Kidney (tissue), 22 donors: Measurements from ENCODE around the gene NMT2. TPM values are rescaled to one million over a fixed set of nuclear protein-coding genes. Genes with fewer than 3 reads are reported as not detected.
A peak's percentile ranks its signal among the peaks of the same experiment; 100 is the strongest.

Experiments
- DNase-seq, 5 donors: peaks; one replicate each; pipeline ENCODE4 v3.0.0-alpha.2; 2013 to 2020
- FAIRE-seq: peaks from 2 replicates; lab custom pipeline; 2012; peaks lifted over from hg19 to GRCh38; lab: Jason Lieb, UNC
- H3K27ac ChIP-seq, 2 donors: one replicate each; pipeline ENCODE4 v1.7.0; 2013; ENCODE audit warnings: low read depth in 2 of 2, low read length in 2 of 2, inconsistent platforms in 1 of 2
- H3K27me3 ChIP-seq: one replicate; pipeline ENCODE4 v1.7.1; 2013; ENCODE audit warnings: low read length, inconsistent platforms; ENCODE audit not compliant: control insufficient read depth, insufficient read depth
- H3K36me3 ChIP-seq, 3 donors: one replicate each; pipeline versions ENCODE4 v1.7.0 to v1.7.1; 2013; ENCODE audit warnings: low read length in 3 of 3, control low read depth in 1 of 3, inconsistent platforms in 1 of 3; ENCODE audit not compliant: insufficient read depth in 3 of 3, control insufficient read depth in 2 of 3
- H3K4me1 ChIP-seq, 3 donors: one replicate each; pipeline versions ENCODE4 v1.7.0 to v1.7.1; 2013; ENCODE audit warnings: low read length in 3 of 3, inconsistent platforms in 1 of 3, low read depth in 1 of 3; ENCODE audit not compliant: control insufficient read depth in 2 of 3, insufficient read depth in 2 of 3
- H3K4me3 ChIP-seq, 3 donors: one replicate each; pipeline versions ENCODE4 v1.7.0 to v1.8.1; 2013; ENCODE audit warnings: low read length in 3 of 3, control low read depth in 1 of 3, inconsistent platforms in 1 of 3
- H3K9ac ChIP-seq, 3 donors: one replicate each; pipeline versions ENCODE4 v1.7.0 to v1.7.1; 2013; ENCODE audit warnings: low read length in 3 of 3, control low read depth in 1 of 3, inconsistent platforms in 1 of 3
- H3K9me3 ChIP-seq, 3 donors: one replicate each; pipeline versions ENCODE4 v1.7.0 to v1.7.1; 2013; ENCODE audit warnings: low read length in 3 of 3, control low read depth in 1 of 3, inconsistent platforms in 1 of 3; ENCODE audit not compliant: control insufficient read depth in 2 of 3, insufficient read depth in 1 of 3
- CTCF ChIP-seq: IDR thresholded peaks from 3 replicates; pipeline ENCODE4 v1.5.1; 2012; ENCODE audit warnings: mild to moderate bottlenecking, moderate library complexity, borderline replicate concordance; ENCODE audit not compliant: insufficient read depth; ENCODE audit errors: extremely low read depth
- intact Hi-C: fragments of 100-400 bp; cut with DNase I; formaldehyde crosslinking; loops from one replicate; pipeline ENCODE4 v1.11.1; 2022
- long read RNA-seq, 10 donors: library from polyadenylated mRNA in 1 of 10; unstranded in 1 of 10; transcript quantifications; one replicate each; pipeline ENCODE4 v2.0.0 and lab custom pipeline, GENCODE V29; 2021 to 2026
- polyA plus RNA-seq: library from polyadenylated mRNA; stranded (reverse); fragments of 350-450 nt; fragmentation: Illumina TruSeq; extraction: RNeasy Lipid Tissue Mini Kit (QIAGEN cat#74804); gene quantifications from one replicate; pipeline ENCODE4 v1.2.3, GENCODE V29; 2014; ENCODE audit warnings: low read depth, low replicate concordance; ENCODE audit not compliant: insufficient read depth
- total RNA-seq: library from RNA; stranded (reverse); fragmentation: NEBNext Ultra II Directional; extraction: Animal tissue kit (Norgen Biotek cat#: 25700); gene quantifications from one replicate; pipeline ENCODE4 v1.2.1, GENCODE V29; 2021
- donor health status: control.
- donor health status: control.
- donor health status: control.
- donor health status: control.
- donor health status: control.
- donor health status: DM: yes; HTN: yes; CAD: no.
- donor health status: Normal renal cell carcinoma (clear cell type).

The NMT2 gene
- 19.8 TPM for total RNA-seq
- 11.7 TPM for polyA plus RNA-seq
- long read RNA-seq, donor 1, partial matches to known transcripts = 0 of 2 reads
- long read RNA-seq, donor 1, other reads (novel, unspliced or antisense) = 0 of 2 reads
- long read RNA-seq, donor 2, partial matches to known transcripts = 0 of 1 reads
- long read RNA-seq, donor 2, other reads (novel, unspliced or antisense) = 0 of 1 reads
- long read RNA-seq, donor 3, partial matches to known transcripts = 0 of 5 reads
- long read RNA-seq, donor 3, other reads (novel, unspliced or antisense) = 0 of 5 reads
- long read RNA-seq, donor 4, partial matches to known transcripts = 0 of 2 reads
- long read RNA-seq, donor 4, other reads (novel, unspliced or antisense) = 0 of 2 reads
- long read RNA-seq, donor 5, partial matches to known transcripts = 0 of 1 reads
- long read RNA-seq, donor 5, other reads (novel, unspliced or antisense) = 0 of 1 reads
- long read RNA-seq, donor 6, partial matches to known transcripts = 0 of 4 reads
- long read RNA-seq, donor 6, other reads (novel, unspliced or antisense) = 0 of 4 reads
- long read RNA-seq, donor 7, partial matches to known transcripts = 7 of 16 reads
- long read RNA-seq, donor 7, other reads (novel, unspliced or antisense) = 3 of 16 reads
- long read RNA-seq, donor 8 = 0 reads
- long read RNA-seq, donor 9, partial matches to known transcripts = 0 of 1 reads
- long read RNA-seq, donor 9, other reads (novel, unspliced or antisense) = 0 of 1 reads
- long read RNA-seq, donor 10 = 0 reads

GRCh38 chr10:15168291-15168785 lies at the start of gene NMT2:
Gene NMT2 (minus strand): TSS chr10:15168693. CDS start chr10:15168612, 81 bp downstream.
- peak within 1 kb of the TSS; percentile 57 to 78 (median 76) for H3K4me3 ChIP-seq
- intact Hi-C loops = no loop called here
- H3K4me1 ChIP-seq = peaks cover 0 to 22% (median 11%) of the 10 kb centered on the region in 3 donors
- H3K27me3 ChIP-seq = no peaks in the 10 kb centered on the region
- peak within 1 kb of the TSS; percentile 81 to 83 for H3K27ac ChIP-seq
- H3K9ac ChIP-seq = peak within 1 kb of the TSS; percentile 69 to 78 (median 75)
- FAIRE-seq = no peak
- peak in 4 of 5 donors; percentile 92 to 97 (median 96) for DNase-seq
- H3K9me3 ChIP-seq = no peaks in the 10 kb centered on the region
- H3K36me3 ChIP-seq = no peaks in the 10 kb centered on the region
- peak; percentile 38 for TF ChIP-seq CTCF

GRCh38 chr10:15216700-15217099 lies 48.2 kb upstream of the NMT2 start:
- H3K9ac ChIP-seq = no peak overlapping the region
- intact Hi-C loops = loop anchor here (10.0 kb wide), 1 partner anchor 158 kb away; the partner anchor contains the start of gene FAM171A1
- H3K27ac ChIP-seq = no peak overlapping the region

GRCh38 chr10:15214237-15214636 lies 45.7 kb upstream of the NMT2 start:
- no peak for FAIRE-seq
- Histone ChIP-seq H3K9ac (no peak overlapping the region), H3K4me1 (peaks cover 0 to 6% (median 0%) of the 10 kb centered on the region in 3 donors), H3K27me3 (no peaks in the 10 kb centered on the region), H3K36me3 (peaks cover 0 to 6% (median 4%) of the 10 kb centered on the region in 3 donors), H3K27ac (no peak overlapping the region), H3K4me3 (no peak overlapping the region), H3K9me3 (no peaks in the 10 kb centered on the region)
- no peak for DNase-seq
- intact Hi-C loops = loop anchor here (10.0 kb wide), 1 partner anchor 161 kb away; the partner anchor contains the start of gene FAM171A1
- TF ChIP-seq CTCF = no peak

More at GRCh38 chr10:15216700-15217099, 48.2 kb upstream of the NMT2 start:
- no peaks in the 10 kb centered on the region for H3K27me3 ChIP-seq
- TF ChIP-seq CTCF = no peak
- H3K4me1 ChIP-seq = no peaks in the 10 kb centered on the region
- no peak for DNase-seq
- peaks cover 0 to 6% (median 4%) of the 10 kb centered on the region in 3 donors for H3K36me3 ChIP-seq
- H3K4me3 ChIP-seq = no peak overlapping the region
- H3K9me3 ChIP-seq = no peaks in the 10 kb centered on the region
- FAIRE-seq = no peak
